Choroid plexus epithelial cell (primary cell): Measurements from ENCODE around the gene GPR179.

ENCODE experiments used
- DNase-seq: peaks from one replicate; pipeline ENCODE4 v3.0.0-alpha.2; 2010; ENCODE audit warnings: low read depth
- H3K4me3 ChIP-seq: 2 replicates; pipeline ENCODE4 v1.5.1; 2011; ENCODE audit warnings: low read depth, mild to moderate bottlenecking, control low read depth, low read length, moderate library complexity
- TF ChIP-seq, protein P1 (sequence below): conservative IDR thresholded peaks from 2 replicates; pipeline ENCODE4 v1.5.1; 2011; ENCODE audit warnings: low read depth, mild to moderate bottlenecking, control low read depth, inconsistent platforms, low read length, moderate library complexity

Gene GPR179

DNA sequence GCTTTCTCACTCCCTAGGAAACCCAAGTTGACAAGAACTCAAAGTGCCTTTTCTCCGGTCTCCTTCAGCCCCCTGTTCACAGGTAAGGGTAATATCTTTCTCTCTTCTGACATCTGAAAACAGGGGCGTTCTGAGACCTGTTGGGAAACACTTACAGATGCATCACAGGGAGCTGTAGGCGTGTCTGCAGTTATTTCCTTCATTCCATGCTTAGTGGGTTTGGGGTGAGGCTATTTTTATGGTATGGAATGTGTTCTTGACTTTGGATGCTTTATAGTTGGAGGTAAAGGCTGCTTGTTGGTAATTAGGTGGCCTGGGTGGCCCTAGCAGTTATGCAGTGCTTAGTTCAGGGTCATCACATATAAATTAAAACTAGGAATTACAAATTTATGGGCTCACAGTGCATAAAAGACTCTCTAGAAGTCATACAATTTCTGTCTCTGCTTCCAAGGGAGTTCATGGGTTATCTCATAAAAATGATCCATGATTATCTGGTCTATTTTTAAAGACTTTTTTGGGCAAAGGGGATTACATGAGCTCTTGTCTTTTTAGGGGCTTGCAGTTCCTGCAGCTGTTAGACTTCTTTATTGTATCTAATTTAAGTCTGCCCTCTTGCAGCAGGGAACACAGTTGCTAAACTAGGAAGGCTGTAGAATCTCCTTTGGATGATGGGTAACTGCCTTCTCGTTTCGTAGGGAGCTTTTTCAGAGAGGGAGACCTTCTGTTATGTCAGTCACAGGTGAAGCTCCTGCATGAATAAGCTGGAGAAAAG is 18.1 kb upstream of the GPR179 start:
- peak; percentile 42 for DNase-seq
- no peak overlapping the region for H3K4me3 ChIP-seq
- TF ChIP-seq, protein P1, sequence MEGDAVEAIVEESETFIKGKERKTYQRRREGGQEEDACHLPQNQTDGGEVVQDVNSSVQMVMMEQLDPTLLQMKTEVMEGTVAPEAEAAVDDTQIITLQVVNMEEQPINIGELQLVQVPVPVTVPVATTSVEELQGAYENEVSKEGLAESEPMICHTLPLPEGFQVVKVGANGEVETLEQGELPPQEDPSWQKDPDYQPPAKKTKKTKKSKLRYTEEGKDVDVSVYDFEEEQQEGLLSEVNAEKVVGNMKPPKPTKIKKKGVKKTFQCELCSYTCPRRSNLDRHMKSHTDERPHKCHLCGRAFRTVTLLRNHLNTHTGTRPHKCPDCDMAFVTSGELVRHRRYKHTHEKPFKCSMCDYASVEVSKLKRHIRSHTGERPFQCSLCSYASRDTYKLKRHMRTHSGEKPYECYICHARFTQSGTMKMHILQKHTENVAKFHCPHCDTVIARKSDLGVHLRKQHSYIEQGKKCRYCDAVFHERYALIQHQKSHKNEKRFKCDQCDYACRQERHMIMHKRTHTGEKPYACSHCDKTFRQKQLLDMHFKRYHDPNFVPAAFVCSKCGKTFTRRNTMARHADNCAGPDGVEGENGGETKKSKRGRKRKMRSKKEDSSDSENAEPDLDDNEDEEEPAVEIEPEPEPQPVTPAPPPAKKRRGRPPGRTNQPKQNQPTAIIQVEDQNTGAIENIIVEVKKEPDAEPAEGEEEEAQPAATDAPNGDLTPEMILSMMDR: no peak

DNA sequence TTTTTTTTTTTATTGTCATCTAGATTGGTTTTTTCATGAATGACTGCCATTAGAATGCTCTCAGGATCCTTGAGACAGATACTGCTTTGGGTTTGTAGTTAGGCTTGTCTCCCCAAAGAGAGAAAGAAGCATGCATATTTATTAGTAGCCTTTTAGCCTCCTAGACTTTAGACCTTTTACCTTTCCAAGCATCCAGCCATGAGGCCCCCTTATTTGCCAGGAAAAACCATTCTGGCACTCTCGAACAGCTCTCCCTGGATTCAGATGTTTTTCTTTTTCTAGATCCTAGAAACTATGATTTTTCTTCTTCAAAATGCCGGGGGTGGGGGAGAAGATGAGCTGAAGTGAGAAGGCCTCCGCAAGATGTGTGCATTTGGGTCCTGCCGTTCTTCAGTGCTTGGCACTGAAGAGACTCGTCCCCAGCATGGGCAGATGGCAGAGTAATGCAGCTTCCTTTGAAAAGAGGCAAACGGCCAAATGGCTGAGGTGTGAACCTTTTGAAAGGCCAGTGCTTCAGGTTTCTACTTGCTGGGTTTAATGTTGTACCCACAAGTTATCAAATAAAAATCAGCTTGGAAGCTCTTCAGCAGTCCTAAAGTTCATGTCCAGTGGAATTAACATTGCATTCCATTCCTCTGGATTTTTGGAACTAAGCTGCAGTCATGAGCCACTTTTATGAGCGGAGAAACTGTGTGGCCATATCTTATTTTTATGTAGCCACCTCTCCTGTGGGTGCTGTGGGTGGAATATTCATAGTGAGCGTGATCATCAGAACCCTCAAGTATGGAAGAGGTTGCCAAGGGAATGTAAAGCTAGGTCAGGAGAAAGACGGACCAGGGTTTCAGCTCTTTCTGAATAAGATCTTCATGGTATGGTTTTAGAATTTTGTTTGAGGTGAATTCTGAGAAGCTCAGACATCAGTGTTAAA is 15.1 kb upstream of the GPR179 start:
- no peak for DNase-seq
- TF ChIP-seq, protein P1: no peak
- no peak overlapping the region for H3K4me3 ChIP-seq

DNA sequence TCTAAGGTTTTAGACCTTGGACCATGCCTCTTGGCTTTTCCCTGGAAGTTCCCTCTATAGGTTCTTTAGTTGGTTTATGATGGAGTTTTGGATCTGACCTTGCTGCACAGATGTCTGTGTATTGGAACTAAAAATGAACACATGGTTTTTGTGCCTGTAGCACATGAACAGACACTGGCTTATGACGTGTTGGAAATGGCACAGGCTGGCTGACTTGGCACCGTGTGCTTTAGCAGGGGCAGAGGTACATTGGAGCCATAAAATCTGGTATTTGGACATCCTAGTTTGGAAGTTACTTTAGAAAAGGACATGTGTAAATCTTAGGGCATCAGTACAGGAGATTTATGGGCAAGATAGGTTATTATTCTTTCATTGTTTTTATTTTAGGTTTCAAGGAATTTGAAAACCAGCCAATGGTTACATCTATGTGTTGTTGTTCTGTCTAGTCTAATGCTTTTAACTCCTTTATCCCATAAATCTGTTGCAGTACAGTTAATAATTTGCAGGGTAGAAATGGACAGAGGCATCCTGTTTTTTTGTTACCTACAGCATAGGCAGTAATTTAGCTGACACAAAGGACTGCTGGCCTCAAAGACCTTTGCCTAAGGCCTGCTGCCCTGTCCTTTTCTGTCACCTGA is 13.8 kb upstream of the GPR179 start:
- no peak for DNase-seq
- TF ChIP-seq, protein P1: no peak
- H3K4me3 ChIP-seq: no peak overlapping the region

DNA sequence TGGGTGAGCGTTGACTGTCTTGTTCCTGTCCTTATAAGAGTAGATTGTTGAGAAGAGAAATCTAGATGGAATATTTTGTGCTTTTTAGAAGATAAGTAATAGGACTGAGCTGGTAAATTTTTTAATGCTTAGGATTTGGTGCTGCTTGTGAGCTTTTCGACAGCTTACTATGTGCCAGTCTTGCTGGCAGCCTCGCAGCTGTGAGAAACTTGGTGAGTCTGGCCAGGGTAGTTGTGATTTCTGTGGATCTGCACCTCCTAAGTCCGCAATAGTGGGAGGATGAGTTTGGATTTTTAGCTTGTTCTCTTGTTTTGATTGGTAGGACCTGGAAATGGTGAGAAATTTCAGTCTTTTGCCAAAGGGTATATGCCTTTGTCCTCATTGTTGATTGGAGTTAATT is 11.5 kb upstream of the GPR179 start:
- no peak overlapping the region for H3K4me3 ChIP-seq
- no peak for DNase-seq
- TF ChIP-seq, protein P1: no peak

DNA sequence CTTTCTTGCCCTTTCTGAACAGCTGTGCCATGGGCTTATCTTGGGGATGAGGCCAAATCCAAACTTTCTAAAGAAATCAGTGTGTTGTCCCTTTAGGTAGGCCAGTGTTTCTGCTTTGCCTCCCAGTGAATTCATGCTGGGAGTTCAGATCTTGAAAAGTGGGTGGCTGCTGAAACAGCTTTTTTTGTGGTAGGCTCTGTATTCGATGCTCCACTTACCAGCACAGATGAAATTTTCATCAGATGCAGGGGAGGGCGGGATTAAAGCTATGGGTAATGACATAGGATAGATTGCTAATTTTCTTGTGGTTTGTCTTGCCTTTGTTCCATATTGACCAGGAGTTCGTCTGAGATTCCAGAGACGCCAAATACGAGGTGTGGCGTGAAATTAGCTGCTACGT is 10.7 kb upstream of the GPR179 start:
- no peak for DNase-seq
- TF ChIP-seq, protein P1: no peak
- no peak overlapping the region for H3K4me3 ChIP-seq

DNA sequence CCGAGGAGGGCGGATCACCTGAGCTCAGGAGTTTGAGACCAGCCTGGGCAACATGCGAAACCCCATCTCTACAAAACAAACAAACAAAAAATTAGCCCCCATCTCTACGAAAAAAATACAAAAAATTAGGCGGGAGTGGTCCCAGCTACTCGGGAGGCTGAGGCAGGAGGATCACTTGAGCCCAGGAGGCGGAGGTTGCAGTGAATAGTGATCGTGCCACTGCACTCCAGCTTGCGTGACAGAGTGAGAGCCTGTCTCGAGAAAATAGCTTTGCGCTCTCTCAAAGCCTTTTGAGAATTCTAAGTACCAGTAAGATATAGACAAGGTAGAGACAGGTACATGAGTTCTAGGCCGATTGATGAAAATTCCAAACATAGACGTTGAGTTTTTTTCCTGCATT is 9.9 kb upstream of the GPR179 start:
- no peak overlapping the region for H3K4me3 ChIP-seq
- TF ChIP-seq, protein P1: no peak
- no peak for DNase-seq
